DMS114 treated with DMSO at 0.1 percent for 48 hours (cell line): ENCODE results near the gene PLXNA1.

Experiments
- DNase-seq: peaks from one replicate; lab custom pipeline; 2025; ENCODE audit not compliant: unreplicated experiment; lab: John Stamatoyannopoulos, UW

PLXNA1 gene

GRCh38 chr3:126967386-126967785, 15.5 kb upstream of the PLXNA1 start:
- no peak for DNase-seq

- DNase-seq = no peak
Observed at GRCh38 chr3:126968391-126969390, 14.2 kb upstream of the PLXNA1 start.

GRCh38 chr3:126969586-126969985, 13.3 kb upstream of the PLXNA1 start:
- no peak for DNase-seq

GRCh38 chr3:126970101-126970500, 12.8 kb upstream of the PLXNA1 start:
- no peak for DNase-seq

GRCh38 chr3:126970921-126971320, 12.0 kb upstream of the PLXNA1 start:
- no peak for DNase-seq

GRCh38 chr3:126971891-126972351, 11.0 kb upstream of the PLXNA1 start:
- DNase-seq = no peak

- DNase-seq = no peak
Observed at GRCh38 chr3:126972866-126973265, 10.0 kb upstream of the PLXNA1 start.

- DNase-seq = no peak
Observed at GRCh38 chr3:126973814-126974213, 9.1 kb upstream of the PLXNA1 start.

GRCh38 chr3:126974756-126975155, 8.2 kb upstream of the PLXNA1 start:
- DNase-seq = no peak

GRCh38 chr3:126976906-126977305, 6.0 kb upstream of the PLXNA1 start:
- no peak for DNase-seq

GRCh38 chr3:126977821-126978220, 5.1 kb upstream of the PLXNA1 start:
- no peak for DNase-seq

- no peak for DNase-seq
Observed at GRCh38 chr3:126978291-126978690, 4.6 kb upstream of the PLXNA1 start.

GRCh38 chr3:126979046-126979628, 3.8 kb upstream of the PLXNA1 start:
- DNase-seq = no peak

GRCh38 chr3:126980266-126980811, 2.6 kb upstream of the PLXNA1 start:
- DNase-seq = no peak

GRCh38 chr3:126982126-126982470, 817 bp upstream of the PLXNA1 start:
- DNase-seq = no peak

GRCh38 chr3:126983276-126983652, 349 bp downstream of the PLXNA1 start:
- DNase-seq = no peak

- no peak for DNase-seq
Observed at GRCh38 chr3:126983653-126984390, 907 bp downstream of the PLXNA1 start.

- DNase-seq = no peak
Observed at GRCh38 chr3:126984391-126985131, 1.6 kb downstream of the PLXNA1 start.

- no peak for DNase-seq
Observed at GRCh38 chr3:126985132-126985985, 2.4 kb downstream of the PLXNA1 start.

- no peak for DNase-seq
Observed at GRCh38 chr3:126986001-126986400, 3.1 kb downstream of the PLXNA1 start.
